ENCODE measurements around the gene ZDHHC14.

DNA sequence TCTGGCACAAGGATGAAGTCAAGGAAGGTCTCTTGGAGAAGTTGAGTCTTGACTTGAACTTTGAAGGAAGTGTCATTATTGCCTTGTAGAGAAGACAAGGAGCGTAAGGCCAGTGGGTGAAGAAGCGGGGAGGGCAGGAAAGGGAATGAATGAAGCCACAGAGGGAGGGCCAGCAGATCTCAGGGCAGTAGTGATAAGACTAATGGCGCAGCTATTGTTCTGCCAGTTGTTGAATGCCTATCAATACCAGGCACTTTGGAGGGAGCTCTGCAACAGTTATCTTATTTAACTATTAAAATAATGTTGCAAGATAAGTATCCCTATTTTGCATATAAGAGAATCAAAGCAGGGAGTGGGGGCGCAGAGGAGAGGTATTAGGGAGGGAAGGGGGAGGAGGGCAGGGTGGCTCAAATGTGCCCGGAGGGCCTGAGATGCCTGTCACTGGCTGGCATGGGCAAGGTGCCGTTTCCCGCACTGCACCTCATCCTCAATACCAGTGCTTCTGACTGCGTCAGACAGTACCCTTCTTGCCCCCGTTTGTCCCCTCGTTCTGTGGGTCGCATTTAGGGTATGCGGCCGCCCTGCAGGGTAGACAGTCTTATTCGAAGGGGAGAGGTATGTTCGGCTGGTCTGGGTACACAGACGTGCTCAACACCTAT lies 109.8 kb downstream of the ZDHHC14 start:
- TF ChIP-seq, protein P1, sequence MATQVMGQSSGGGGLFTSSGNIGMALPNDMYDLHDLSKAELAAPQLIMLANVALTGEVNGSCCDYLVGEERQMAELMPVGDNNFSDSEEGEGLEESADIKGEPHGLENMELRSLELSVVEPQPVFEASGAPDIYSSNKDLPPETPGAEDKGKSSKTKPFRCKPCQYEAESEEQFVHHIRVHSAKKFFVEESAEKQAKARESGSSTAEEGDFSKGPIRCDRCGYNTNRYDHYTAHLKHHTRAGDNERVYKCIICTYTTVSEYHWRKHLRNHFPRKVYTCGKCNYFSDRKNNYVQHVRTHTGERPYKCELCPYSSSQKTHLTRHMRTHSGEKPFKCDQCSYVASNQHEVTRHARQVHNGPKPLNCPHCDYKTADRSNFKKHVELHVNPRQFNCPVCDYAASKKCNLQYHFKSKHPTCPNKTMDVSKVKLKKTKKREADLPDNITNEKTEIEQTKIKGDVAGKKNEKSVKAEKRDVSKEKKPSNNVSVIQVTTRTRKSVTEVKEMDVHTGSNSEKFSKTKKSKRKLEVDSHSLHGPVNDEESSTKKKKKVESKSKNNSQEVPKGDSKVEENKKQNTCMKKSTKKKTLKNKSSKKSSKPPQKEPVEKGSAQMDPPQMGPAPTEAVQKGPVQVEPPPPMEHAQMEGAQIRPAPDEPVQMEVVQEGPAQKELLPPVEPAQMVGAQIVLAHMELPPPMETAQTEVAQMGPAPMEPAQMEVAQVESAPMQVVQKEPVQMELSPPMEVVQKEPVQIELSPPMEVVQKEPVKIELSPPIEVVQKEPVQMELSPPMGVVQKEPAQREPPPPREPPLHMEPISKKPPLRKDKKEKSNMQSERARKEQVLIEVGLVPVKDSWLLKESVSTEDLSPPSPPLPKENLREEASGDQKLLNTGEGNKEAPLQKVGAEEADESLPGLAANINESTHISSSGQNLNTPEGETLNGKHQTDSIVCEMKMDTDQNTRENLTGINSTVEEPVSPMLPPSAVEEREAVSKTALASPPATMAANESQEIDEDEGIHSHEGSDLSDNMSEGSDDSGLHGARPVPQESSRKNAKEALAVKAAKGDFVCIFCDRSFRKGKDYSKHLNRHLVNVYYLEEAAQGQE (IDR thresholded peaks at IDR 0.05; ENCODE audit: unreplicated experiment), result no peak
- TF ChIP-seq EZH2 (IDR thresholded peaks at IDR 0.05; ENCODE audit: low read depth, unreplicated experiment), result no peak
